Left lung (tissue), 10 donors: ENCODE data around the gene SRPX. TPM values are rescaled to one million over a fixed set of nuclear protein-coding genes. Genes with fewer than 3 reads are reported as not detected.
A peak's percentile ranks its signal among the peaks of the same experiment; 100 is the strongest.

ENCODE experiments used
- ATAC-seq: fragments of 200-7000 bp; cut with Tn5 transposase; one replicate; pipeline ENCODE4 v1.9.1; 2020; ENCODE audit warnings: moderate library complexity
- DNase-seq, 4 donors: peaks; one replicate each; pipeline ENCODE4 v3.0.0-alpha.2; 2013 to 2020
- H3K27ac ChIP-seq, 2 donors: fragments of 200-600 bp; sonication (generic) in 1 of 2; one replicate each; pipeline versions ENCODE4 v1.5.0 to v1.8.0; 2020 to 2021
- H3K27me3 ChIP-seq, 2 donors: fragments of 200-600 bp; sonication (generic) in 1 of 2; one replicate each; pipeline versions ENCODE4 v1.5.0 to v1.8.0; 2020 to 2021
- H3K36me3 ChIP-seq, 2 donors: fragments of 200-600 bp; sonication (generic) in 1 of 2; one replicate each; pipeline versions ENCODE4 v1.5.0 to v1.8.0; 2020 to 2021
- H3K4me1 ChIP-seq, 2 donors: fragments of 200-600 bp; one replicate each; pipeline ENCODE4 v1.8.0; 2021
- H3K4me3 ChIP-seq, 2 donors: fragments of 200-600 bp; sonication (generic) in 1 of 2; one replicate each; pipeline versions ENCODE4 v1.5.0 to v1.8.0; 2020 to 2021; ENCODE audit warnings: mild to moderate bottlenecking in 1 of 2
- H3K9me3 ChIP-seq, 2 donors: fragments of 200-600 bp; sonication (generic) in 1 of 2; one replicate each; pipeline versions ENCODE4 v1.5.0 to v1.8.0; 2020 to 2021
- intact Hi-C, 2 donors: fragments of 100-400 bp; cut with DNase I; formaldehyde crosslinking; loops; one replicate each; pipeline versions ENCODE4 v1.11.2 to v1.14.2; 2022
- polyA plus RNA-seq, 6 donors: library from polyadenylated mRNA; unstranded; fragments of 120-200 nt; gene quantifications; one replicate each; pipeline ENCODE4 v1.2.1, GENCODE V29; 2013; ENCODE audit not compliant: insufficient read length in 6 of 6
- total RNA-seq, 2 donors: library from RNA; stranded (reverse); fragmentation: NEBNext Ultra II Directional; extraction: Animal tissue kit (Norgen Biotek cat#: 25700); gene quantifications; one replicate each; pipeline ENCODE4 v1.2.1, GENCODE V29; 2021
- TF ChIP-seq, protein P1 (sequence below), 2 donors: fragments of 200-600 bp; sonication (generic) in 1 of 2; IDR thresholded peaks; one replicate each; pipeline versions ENCODE4 v1.5.0 to v1.8.0; 2021; ENCODE audit warnings: antibody characterized with exemption in 2 of 2
- donor health status: DM: no; HTN: yes; CAD: no.
- donor health status: DM: no; HTN: no; CAD: no.

SRPX gene
- total and polyA plus RNA-seq, 8 donors = 27.0 to 54.6 (median 32.3) TPM

DNA sequence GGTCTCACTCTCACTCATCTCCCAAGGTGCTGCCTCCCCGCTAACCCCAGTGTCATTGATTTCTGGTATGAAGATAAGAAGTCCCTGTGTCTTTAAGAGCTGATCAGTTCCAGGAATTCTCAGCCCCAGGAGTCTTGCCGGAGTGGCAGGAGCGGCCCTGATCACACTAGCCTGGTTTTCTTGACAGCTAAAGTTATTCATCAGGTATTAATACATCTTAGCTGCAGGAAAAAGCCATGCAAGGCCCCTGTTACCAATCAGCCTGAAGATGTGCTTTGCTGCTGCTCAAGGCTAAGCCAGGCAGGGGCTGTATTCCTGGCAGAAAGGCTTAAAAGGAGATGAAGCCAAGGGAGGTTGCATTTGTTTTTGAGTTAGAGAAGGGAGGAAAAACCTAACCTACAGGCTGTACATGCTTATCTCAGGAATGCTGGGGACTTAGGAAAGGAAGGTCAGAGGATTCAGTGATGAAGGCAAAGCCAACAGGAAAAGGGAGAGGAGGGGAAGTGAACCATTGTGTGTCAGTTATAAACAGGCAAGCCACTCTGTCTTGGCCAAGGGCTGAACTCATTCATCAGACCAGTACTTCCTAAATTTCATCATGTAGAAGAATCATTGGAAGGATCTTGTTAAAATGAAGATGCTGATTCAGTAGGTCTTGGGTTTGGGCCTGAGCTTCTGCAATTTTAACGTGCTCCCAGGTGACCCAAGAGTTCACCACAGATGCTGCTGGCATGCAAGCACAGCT lies 8.6 kb downstream of the SRPX start:
- TF ChIP-seq, protein P1, sequence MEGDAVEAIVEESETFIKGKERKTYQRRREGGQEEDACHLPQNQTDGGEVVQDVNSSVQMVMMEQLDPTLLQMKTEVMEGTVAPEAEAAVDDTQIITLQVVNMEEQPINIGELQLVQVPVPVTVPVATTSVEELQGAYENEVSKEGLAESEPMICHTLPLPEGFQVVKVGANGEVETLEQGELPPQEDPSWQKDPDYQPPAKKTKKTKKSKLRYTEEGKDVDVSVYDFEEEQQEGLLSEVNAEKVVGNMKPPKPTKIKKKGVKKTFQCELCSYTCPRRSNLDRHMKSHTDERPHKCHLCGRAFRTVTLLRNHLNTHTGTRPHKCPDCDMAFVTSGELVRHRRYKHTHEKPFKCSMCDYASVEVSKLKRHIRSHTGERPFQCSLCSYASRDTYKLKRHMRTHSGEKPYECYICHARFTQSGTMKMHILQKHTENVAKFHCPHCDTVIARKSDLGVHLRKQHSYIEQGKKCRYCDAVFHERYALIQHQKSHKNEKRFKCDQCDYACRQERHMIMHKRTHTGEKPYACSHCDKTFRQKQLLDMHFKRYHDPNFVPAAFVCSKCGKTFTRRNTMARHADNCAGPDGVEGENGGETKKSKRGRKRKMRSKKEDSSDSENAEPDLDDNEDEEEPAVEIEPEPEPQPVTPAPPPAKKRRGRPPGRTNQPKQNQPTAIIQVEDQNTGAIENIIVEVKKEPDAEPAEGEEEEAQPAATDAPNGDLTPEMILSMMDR (IDR thresholded peaks at IDR 0.05) = no peak
- ATAC-seq = no peak
- Histone ChIP-seq H3K4me1 (no peaks in the 10 kb centered on the region), H3K36me3 (no peaks in the 10 kb centered on the region), H3K9me3 (no peaks in the 10 kb centered on the region), H3K4me3 (no peak overlapping the region), H3K27me3 (no peaks in the 10 kb centered on the region), H3K27ac (no peak overlapping the region)
- no peak for DNase-seq
- intact Hi-C loops = no loop called here

DNA sequence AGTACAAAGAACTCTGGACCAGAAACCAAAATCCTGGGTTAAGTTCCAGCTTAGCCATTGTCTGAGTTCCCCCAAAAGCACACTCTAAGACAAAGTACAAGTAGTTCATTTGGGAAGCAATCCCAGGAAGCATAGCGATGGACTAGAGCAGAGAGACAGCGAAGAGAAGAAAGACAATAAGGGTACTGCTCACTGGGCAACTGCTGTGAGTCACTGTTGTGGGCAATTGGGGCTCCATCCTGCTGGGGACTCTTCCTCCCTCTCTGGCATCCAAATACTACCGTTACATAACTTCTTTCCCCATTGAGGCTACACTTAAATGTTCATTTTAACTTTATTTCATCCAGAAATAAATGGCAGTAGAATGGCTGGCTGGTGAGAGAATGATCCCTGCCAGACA lies 14.1 kb downstream of the SRPX start:
- no peaks in the 10 kb centered on the region for H3K9me3 ChIP-seq
- no peak overlapping the region for H3K27ac ChIP-seq
- no peak for DNase-seq
- H3K4me3 ChIP-seq = no peak overlapping the region
- intact Hi-C loops = no loop called here
- TF ChIP-seq, protein P1 (IDR thresholded peaks at IDR 0.05) = no peak
- no peaks in the 10 kb centered on the region for H3K36me3 ChIP-seq
- H3K27me3 ChIP-seq = peaks cover 0 to 5% of the 10 kb centered on the region in 2 donors
- H3K4me1 ChIP-seq = no peaks in the 10 kb centered on the region
- ATAC-seq = no peak

DNA sequence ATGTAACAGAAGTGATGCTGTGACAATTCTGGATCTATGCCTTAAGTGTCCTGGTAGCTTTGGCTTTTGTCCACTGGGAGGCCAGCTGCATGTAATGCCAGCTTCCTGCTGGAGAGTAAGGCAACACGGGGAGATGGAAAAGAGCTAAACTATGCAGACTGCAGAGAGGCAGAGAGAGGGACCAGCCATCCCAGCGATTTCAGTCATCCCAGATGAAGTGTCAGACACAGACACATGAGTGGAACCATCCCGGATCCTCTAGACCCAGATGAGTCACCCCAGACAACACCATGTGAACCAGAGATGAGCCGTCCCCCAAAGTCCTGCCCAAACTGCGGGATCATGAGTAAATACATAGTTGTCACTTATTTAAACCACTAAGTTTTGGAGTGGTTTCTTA lies 14.6 kb downstream of the SRPX start:
- no peak for ATAC-seq
- no peaks in the 10 kb centered on the region for H3K36me3 ChIP-seq
- H3K27ac ChIP-seq = no peak overlapping the region
- intact Hi-C loops = no loop called here
- no peak for DNase-seq
- no peaks in the 10 kb centered on the region for H3K9me3 ChIP-seq
- no peaks in the 10 kb centered on the region for H3K4me1 ChIP-seq
- peaks cover 0 to 5% of the 10 kb centered on the region in 2 donors for H3K27me3 ChIP-seq
- no peak overlapping the region for H3K4me3 ChIP-seq
- TF ChIP-seq, protein P1 (IDR thresholded peaks at IDR 0.05) = no peak

DNA sequence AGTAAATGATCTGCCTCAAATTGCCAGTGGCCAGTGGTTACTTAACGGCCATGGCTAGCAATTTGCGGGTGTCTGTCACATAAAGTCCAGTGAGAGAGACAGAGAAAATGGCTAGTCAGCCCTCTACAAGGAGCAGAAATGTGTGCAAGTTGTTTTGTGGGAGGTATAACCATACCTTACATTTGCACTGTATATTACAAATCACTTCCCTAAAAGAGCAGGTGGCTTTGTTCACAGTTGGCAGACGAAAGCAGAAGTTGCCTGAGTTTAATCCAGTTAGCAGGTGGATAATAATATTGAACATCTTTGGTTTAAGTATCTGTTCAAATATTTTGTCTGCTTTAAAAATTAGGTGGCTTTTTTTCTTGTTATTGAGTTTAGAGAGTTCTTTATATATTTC lies 15.6 kb downstream of the SRPX start:
- Histone ChIP-seq H3K9me3 (no peaks in the 10 kb centered on the region), H3K27ac (no peak overlapping the region), H3K27me3 (peaks cover 0 to 5% of the 10 kb centered on the region in 2 donors), H3K4me3 (no peak overlapping the region), H3K4me1 (no peaks in the 10 kb centered on the region), H3K36me3 (no peaks in the 10 kb centered on the region)
- DNase-seq = no peak
- no peak for ATAC-seq
- intact Hi-C loops = no loop called here
- TF ChIP-seq, protein P1 (IDR thresholded peaks at IDR 0.05) = no peak

DNA sequence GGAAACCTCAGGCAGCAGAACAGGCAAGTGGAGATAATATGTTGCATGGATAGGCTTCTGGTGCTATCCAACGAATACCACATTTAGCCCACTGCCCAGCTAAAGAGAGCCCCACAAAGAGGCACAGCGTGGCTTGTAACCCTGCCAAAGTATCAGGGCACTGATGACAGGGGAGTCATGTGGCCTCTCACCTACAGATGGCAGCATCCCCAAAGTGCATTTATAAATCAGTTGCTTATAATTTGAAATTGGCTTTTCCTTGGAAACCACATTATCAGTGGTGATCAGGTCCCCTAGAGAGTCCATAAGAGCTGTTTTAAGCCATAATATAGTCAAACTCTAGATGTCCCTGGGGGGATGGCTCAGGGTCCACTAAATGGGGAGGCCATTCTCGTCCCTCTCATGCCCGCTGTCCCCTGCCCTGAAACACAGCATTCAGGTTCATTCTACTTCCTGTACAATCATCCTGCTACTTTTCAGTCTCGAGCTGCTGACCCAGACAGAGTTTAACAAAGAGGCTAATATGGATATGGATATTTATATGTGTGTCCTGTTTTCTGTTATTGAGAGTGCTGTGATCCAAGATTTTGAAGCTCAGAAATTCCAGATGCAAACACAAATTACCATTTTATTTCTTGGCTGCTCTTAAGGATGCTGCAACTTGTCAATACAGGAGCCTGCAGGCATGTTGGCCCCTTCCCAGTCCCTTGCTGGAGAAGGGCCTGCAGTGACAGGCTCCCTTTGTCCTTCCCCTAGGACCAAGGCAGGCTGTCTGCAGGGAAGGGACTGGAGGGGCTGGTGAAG lies 28.5 kb downstream of the SRPX start:
- TF ChIP-seq, protein P1 (IDR thresholded peaks at IDR 0.05) = no peak
- peak; percentile 30 for ATAC-seq
- intact Hi-C loops = no loop called here

More for the DNA sequence above, 28.5 kb downstream of the SRPX start:
- no peaks in the 10 kb centered on the region for H3K36me3 ChIP-seq
- H3K4me1 ChIP-seq = no peaks in the 10 kb centered on the region
- peak in 1 of 4 donors; percentile 16 for DNase-seq
- no peaks in the 10 kb centered on the region for H3K9me3 ChIP-seq
- no peak overlapping the region for H3K4me3 ChIP-seq
- no peaks in the 10 kb centered on the region for H3K27me3 ChIP-seq
- H3K27ac ChIP-seq = no peak overlapping the region
